HepG2 (cell line): Measurements from ENCODE around the gene ZSCAN31. TPM values are rescaled to one million over a fixed set of nuclear protein-coding genes. Genes with fewer than 3 reads are reported as not detected.

Experiments used
- EHMT2 ChIP-seq: fragments of 200-600 bp; sonication (generic); IDR thresholded peaks from 2 replicates; pipeline ENCODE4 v1.7.0; 2017; ENCODE audit warnings: antibody characterized with exemption, low read depth, low read length, borderline replicate concordance
- GFI1 ChIP-seq: sonication (generic); formaldehyde crosslinking; IDR thresholded peaks from 2 replicates; pipeline ENCODE4 v1.5.0; 2020; ENCODE audit warnings: missing genetic modification reagents, mild to moderate bottlenecking, borderline replicate concordance
- GMEB2 ChIP-seq: IDR thresholded peaks from 2 replicates; pipeline ENCODE4 v1.6.1; 2016; ENCODE audit warnings: missing biosample characterization, missing genetic modification reagents, low read depth
- GTF2F1 ChIP-seq: fragments of 150-350 bp; IDR thresholded peaks from 2 replicates; pipeline ENCODE4 v1.6.1; 2014; ENCODE audit warnings: low read length
- HDAC1 ChIP-seq: sonication (generic); formaldehyde crosslinking; IDR thresholded peaks from 2 replicates; pipeline ENCODE4 v1.5.1; 2020; ENCODE audit warnings: mild to moderate bottlenecking, missing genetic modification reagents
- HNF1A ChIP-seq, 2 experiments: sonication (generic) in 1 of 2; formaldehyde crosslinking in 1 of 2; IDR thresholded peaks; 2 replicates each; pipeline versions ENCODE4 v1.4.0 to v1.6.1; 2016 to 2020; ENCODE audit warnings: borderline replicate concordance in 1 of 2, low read depth in 1 of 2, mild to moderate bottlenecking in 1 of 2, missing genetic modification reagents in 1 of 2
- HOMEZ ChIP-seq: IDR thresholded peaks from 2 replicates; pipeline ENCODE4 v1.6.1; 2016; ENCODE audit warnings: low read depth
- HOXD1 ChIP-seq: sonication (generic); formaldehyde crosslinking; IDR thresholded peaks from 2 replicates; pipeline ENCODE4 v1.5.0; 2020; ENCODE audit warnings: missing genetic modification reagents
- KAT7 ChIP-seq: IDR thresholded peaks from 2 replicates; pipeline ENCODE4 v1.6.1; 2018; ENCODE audit warnings: borderline replicate concordance, missing compliant biosample characterization
- MLX ChIP-seq: IDR thresholded peaks from 2 replicates; pipeline ENCODE4 v1.6.1; 2016
- NONO ChIP-seq, 2 experiments: fragments of 450-650 bp in 1 of 2; sonication (generic) in 1 of 2; formaldehyde crosslinking in 1 of 2; IDR thresholded peaks in 1 of 2; conservative IDR thresholded peaks in 1 of 2; 2 replicates each; pipeline versions ENCODE4 v1.6.1 to v1.8.0; 2017 to 2022; ENCODE audit warnings: mild to moderate bottlenecking in 1 of 2, missing genetic modification reagents in 1 of 2, moderate library complexity in 1 of 2
- POLR2A ChIP-seq, 2 experiments: IDR thresholded peaks; 2 replicates each; pipeline ENCODE4 v1.6.1; 2011; ENCODE audit warnings: low read depth in 2 of 2, low read length in 2 of 2, mild to moderate bottlenecking in 1 of 2, moderate library complexity in 1 of 2; ENCODE audit not compliant: insufficient read depth in 1 of 2
- RBFOX2 ChIP-seq: fragments of 200-400 bp; formaldehyde crosslinking; IDR thresholded peaks from 2 replicates; pipeline ENCODE4 v1.6.1; 2017; ENCODE audit warnings: low read depth, mild to moderate bottlenecking, low read length
- RELA ChIP-seq: sonication (generic); formaldehyde crosslinking; IDR thresholded peaks from 2 replicates; pipeline ENCODE4 v1.4.0; 2020; ENCODE audit warnings: missing genetic modification reagents
- SCMH1 ChIP-seq: sonication (generic); formaldehyde crosslinking; IDR thresholded peaks from 2 replicates; pipeline ENCODE4 v1.9.0; 2021; ENCODE audit warnings: missing genetic modification reagents, mild to moderate bottlenecking, borderline replicate concordance
- SUZ12 ChIP-seq: fragments of 150-350 bp; IDR thresholded peaks from 2 replicates; pipeline ENCODE4 v1.6.1; 2014; ENCODE audit warnings: low read depth, low read length
- TGIF2 ChIP-seq: IDR thresholded peaks from 2 replicates; pipeline ENCODE4 v1.6.1; 2016; ENCODE audit warnings: control low read depth, missing compliant biosample characterization
- ZNF224 ChIP-seq: sonication (generic); formaldehyde crosslinking; IDR thresholded peaks from 2 replicates; pipeline ENCODE4 v1.5.0; 2020; ENCODE audit warnings: mild to moderate bottlenecking, missing genetic modification reagents
- ZNF629 ChIP-seq: sonication (generic); formaldehyde crosslinking; conservative IDR thresholded peaks from 2 replicates; pipeline ENCODE4 v1.5.0; 2020; ENCODE audit warnings: missing genetic modification reagents
- ZNF75D ChIP-seq: sonication (generic); formaldehyde crosslinking; IDR thresholded peaks from 2 replicates; pipeline ENCODE4 v1.8.1; 2023; ENCODE audit warnings: missing genetic modification reagents, mild to moderate bottlenecking, borderline replicate concordance
- ZNF816 ChIP-seq: sonication (generic); formaldehyde crosslinking; IDR thresholded peaks from 2 replicates; pipeline ENCODE4 v1.8.0; 2022; ENCODE audit warnings: missing genetic modification reagents, mild to moderate bottlenecking, borderline replicate concordance
- polyA plus RNA-seq, 8 experiments: library from polyadenylated mRNA; depleted of rRNA in 3 of 8; stranded (reverse) in 7 of 8; unstranded in 1 of 8; fragments of >200 nt; fragmentation: Illumina TruSeq in 4 of 8; extraction: Trizol in 4 of 8; gene quantifications; 2 replicates each; pipeline versions ENCODE4 v1.2.1 to v1.2.3, GENCODE V29; 2011 to 2016; ENCODE audit warnings: low read depth in 4 of 8, missing spikeins in 1 of 8, mixed read lengths in 1 of 8; ENCODE audit not compliant: insufficient read depth in 1 of 8
- total RNA-seq, 5 experiments: library from RNA; depleted of rRNA; stranded (reverse); fragments of >200 nt; fragmentation: Illumina TruSeq; extraction: Trizol; gene quantifications; 2 replicates each; pipeline ENCODE4 v1.2.3, GENCODE V29; 2016; ENCODE audit warnings: low read depth in 1 of 5

The ZSCAN31 gene
- total and polyA plus RNA-seq, 2 of the 13 experiments (the other 11 are each of a cell fraction or from before 2014, with no cell fraction given) = 5.3 to 6.2 TPM

- TF ChIP-seq ZNF224 (CRISPR knock-in tag) (no peak), HNF1A (IDR thresholded peaks at IDR 0.05; ENCODE audit: low read depth) (no peak), HNF1A (CRISPR knock-in tag; IDR thresholded peaks at IDR 0.05; ENCODE audit: borderline replicate concordance) (no peak), HOXD1 (CRISPR knock-in tag) (no peak), RBFOX2 (no peak), GTF2F1 (no peak), HOMEZ (CRISPR knock-in tag) (no peak), EHMT2 (no peak), POLR2A (IDR thresholded peaks at IDR 0.05; ENCODE audit: insufficient read depth in 1 of 2, low read depth in 2 of 2, low read length in 2 of 2) (peak in 1 of 2 experiments; percentile 65; a peak in 1 of 4 replicates), SUZ12 (no peak), ZNF816 (CRISPR knock-in tag) (no peak), TGIF2 (CRISPR knock-in tag) (peak; percentile 88), MLX (no peak), GFI1 (no peak), KAT7 (CRISPR knock-in tag) (peak; percentile 86; the same call in 1 of the 2 replicates), HDAC1 (CRISPR knock-in tag) (no peak; the same call in 1 of the 2 replicates), RELA (CRISPR knock-in tag) (no peak), SCMH1 (CRISPR knock-in tag) (no peak), ZNF629 (no peak), ZNF75D (CRISPR knock-in tag) (no peak), GMEB2 (no peak), NONO (IDR thresholded peaks at IDR 0.05) (no peak), NONO (CRISPR knock-in tag; conservative IDR thresholded peaks at IDR 0.05) (peak; percentile 7; the same call in 1 of the 2 replicates)
Measured at GRCh38 chr6:28355743-28356665, 20.1 kb upstream of the ZSCAN31 start (continued).
